Stimulated activated CD4-positive, alpha-beta T cell treated with anti-CD3 and anti-CD28 coated beads, Interleukin-1b, Interleukin-23, amount 100 ng/mL, for 24 hours (primary cell): ENCODE results near the gene ROBO1.
"Not testable (repeated sequence)": the region's sequence is repeated elsewhere in the genome, so short reads cannot be mapped to it uniquely, and the experiment has no call there.

Experiments used
- DNase-seq, 4 experiments: peaks; one replicate each; pipeline ENCODE4 v3.0.0-alpha.2; 2020; ENCODE audit warnings: low read depth in 4 of 4, low spot score in 1 of 4

The ROBO1 gene

DNA sequence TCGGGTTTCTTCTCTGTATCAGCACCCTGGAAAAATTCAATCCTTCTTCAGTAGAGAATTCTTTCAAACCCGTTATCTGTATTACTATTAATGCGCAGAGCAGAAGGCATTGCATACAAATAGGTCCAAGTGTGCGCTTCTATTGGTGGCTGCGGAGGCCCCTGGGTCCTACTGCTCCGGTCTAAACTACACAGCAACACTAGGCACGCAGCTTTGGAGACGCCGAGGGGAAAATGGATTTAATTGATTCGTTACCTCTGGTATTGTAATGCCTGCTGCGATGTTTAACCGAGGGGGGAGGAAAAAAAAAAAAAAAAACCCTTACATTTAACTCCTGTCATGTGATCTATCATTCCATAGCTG is at the start of gene ROBO1:
ROBO1 (minus strand) TSS at position 94 of the 363 bp plus-strand sequence.
- DNase-seq, result no peak

DNA sequence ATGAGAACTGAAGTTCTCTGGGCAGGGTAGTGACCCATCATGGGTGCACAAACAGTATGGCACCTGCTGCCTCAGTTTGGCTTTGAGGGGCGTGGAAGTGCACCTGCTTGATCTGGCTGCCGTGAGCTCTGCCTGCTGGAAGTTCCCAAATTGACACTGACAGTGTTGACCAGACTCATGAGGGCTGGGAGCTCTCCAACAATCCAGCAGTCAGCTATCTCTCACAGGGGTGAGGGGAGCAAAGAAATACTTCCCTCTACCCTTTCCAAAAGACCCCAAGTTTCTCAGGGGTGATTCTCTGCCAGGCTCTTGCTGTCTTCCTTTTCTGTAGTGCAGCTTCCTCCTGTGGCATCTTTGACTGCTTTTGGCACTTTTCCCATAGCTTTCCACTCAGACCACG is 49.4 kb upstream of the ROBO1 start:
- DNase-seq, result no peak

DNA sequence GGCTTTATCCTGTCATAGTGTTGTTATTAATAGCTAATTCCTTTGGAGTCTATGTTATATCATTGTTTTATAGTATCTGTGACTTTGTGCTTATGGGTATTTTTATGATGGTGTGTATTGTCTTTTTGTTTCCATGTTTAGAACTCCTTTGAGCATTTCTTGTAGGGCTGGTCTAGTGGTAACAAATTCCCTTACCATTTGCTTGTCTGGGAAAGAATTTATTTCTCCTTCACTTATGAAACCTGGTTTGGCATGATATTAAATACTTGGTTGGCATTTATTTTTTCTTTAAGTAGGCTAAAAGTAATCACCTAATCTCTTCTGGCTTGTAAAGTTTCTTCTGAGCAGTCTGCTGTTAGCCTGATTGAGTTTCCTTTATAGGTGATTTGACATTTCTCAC is 47.7 kb upstream of the ROBO1 start:
- no peak for DNase-seq

DNA sequence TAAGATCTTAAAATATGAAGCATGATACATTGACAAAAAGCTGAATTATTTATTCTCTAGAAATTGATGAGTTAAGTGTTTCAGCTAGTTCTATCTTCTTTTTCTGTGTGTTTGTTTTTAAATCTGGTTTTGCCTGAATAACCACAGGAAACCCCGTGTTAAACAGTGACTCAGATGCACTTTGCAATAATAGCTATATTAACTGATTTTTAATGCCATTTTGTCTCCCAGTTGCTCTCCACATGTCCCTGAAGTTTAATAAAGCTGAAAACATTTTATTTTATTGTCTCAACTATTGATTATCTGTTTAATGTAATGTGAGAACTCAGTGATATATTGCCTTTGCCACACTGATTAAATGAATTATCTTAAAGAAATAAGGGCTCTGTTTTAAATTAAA is 42.8 kb upstream of the ROBO1 start:
- DNase-seq, result no peak

DNA sequence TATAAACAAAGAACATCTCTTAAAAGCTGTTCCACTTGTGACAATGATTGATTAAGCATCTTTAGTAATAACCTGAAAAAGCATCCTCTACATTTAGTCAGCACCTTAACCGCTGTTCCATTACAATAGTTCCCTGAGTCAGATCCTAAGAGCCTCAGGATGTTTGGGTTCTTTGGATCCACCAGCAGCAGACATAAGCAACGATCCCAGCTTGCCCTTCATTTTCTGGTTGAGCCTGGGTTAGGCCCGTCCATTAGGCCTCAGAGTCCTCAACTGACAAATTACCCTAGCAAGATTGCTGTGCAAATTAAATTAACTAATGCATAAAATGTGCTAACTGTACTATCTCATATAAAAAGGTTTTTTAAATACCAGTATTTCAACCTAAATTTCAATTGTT is 42.3 kb upstream of the ROBO1 start:
- DNase-seq, result no peak

DNA sequence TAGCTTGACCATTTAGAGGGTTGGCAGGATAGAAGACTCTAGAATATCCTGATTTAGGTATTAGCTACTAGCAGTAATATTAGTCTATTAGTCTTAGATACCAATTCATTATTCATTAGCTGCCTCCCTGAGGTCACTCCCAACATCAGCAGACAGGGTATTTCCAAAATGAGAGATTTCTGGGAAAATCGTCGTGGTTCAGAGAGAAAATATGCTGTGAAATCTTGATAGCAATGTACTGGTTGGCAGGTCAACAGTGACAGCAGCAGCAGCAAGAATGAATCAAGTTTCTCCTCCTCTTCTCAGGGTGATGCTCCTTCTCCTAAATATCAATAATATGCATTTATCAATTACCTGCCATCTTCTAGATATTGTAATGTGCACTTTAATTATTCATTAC is 41.3 kb upstream of the ROBO1 start:
- no peak for DNase-seq

DNA sequence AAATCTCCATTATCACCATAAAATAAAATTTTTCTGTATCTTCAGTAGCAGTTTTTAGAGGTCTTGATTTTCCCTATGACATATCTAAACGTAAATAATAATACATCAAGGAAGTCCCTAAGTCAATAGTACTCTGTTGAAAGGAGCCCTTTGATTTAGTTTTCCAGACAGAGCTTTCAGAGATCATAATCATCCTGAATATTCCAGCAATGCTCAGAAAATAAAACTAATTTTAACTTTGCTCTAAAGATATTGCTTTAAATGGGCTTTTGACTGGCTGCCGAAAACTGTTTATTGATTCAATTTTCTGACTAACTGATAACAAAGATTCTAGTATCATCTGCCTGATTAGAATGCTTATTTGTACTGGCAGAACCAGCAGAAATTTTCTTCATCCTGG is 40.7 kb upstream of the ROBO1 start:
- DNase-seq, result no peak

DNA sequence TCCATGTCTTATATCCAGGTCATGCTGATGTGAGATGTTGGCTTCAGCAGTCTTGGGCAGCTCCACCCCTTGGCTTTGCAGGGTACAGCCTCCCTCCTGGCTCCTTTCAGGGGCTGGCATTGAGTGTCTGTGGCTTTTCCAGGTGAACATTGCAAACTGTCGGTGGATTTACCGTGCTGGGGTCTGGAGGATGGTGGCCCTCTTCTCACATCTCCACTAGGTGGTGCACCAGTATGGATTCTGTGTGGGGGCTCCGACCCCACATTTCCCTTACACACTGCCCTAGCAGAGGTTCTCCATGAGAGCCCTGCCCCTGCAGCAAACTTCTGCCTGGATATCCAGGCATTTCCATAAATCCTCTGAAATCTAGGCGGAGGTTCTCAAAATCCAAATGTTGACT is 22.4 kb upstream of the ROBO1 start:
- DNase-seq, result not testable (repeated sequence)

DNA sequence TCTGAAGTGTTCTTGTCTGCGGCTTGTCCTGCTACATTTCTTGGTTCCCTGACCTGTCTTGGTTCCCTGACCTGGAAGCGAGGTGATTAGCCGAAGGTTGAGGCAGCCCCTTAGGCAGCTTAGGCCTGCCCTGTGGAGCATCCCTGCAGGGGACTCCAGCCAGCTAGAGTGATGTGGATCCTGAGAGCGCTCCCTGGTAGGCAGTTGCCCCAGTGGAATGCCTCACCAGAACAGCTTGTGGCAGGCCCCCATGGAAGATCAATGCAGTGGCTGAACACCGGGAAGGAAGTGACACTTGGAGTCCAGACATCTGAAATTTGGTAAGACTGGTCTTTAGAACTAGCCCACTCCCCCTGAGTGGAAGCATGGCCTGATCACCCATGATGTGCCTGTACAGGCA is 5.5 kb upstream of the ROBO1 start:
- DNase-seq, result no peak

DNA sequence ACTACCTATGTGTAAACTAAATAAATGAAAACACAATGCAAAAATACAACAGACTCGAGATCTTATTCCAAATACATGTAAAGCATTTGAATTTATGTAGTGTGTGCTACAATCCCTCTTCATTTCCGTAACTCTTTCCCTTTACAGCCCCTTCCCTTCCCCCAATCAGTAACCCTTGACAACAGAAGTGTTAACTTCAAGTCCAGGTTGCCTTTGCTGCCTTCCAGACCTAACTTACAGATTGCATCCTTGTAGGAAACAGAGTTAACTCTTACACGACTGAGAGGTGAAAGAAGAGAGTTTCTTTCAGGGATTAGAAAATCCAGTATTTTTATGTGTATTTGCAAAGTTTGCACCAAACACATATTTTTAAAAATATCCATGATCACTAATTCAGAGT is 1.4 kb upstream of the ROBO1 start:
- no peak for DNase-seq

DNA sequence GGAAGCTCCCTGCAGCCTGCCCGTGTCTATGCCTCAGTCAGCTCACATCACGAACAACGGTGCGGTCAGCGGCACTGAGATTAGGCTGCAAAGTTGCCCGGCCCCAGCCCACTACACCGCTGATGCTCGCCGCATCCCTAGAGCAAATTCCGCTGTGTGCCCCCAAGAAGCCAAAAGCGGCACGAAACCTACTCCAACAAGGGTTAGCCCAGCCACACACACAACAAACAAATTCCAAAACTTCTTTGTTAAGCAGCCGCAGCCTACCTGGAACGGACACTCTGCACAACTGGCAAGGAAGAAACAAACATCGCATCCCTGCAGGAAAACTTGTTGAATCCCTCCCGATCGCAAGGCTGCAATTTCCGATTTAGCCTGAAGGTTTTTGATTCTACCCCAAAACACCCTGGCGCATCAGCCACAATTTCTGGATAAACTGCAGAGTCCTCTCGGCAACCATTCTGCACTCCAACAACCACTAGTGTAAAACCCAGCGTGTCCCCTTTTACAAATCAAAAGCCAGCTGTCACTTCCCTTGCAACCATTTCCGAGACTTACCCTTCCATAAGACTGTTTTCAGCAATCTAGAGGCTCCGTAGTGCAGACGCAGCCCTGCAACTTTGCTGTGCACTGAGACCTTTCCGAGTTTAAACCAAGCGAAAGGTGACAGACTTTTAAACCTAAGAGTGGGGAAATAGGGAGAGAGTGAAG is 449 bp downstream of the ROBO1 start:
- DNase-seq, result no peak

DNA sequence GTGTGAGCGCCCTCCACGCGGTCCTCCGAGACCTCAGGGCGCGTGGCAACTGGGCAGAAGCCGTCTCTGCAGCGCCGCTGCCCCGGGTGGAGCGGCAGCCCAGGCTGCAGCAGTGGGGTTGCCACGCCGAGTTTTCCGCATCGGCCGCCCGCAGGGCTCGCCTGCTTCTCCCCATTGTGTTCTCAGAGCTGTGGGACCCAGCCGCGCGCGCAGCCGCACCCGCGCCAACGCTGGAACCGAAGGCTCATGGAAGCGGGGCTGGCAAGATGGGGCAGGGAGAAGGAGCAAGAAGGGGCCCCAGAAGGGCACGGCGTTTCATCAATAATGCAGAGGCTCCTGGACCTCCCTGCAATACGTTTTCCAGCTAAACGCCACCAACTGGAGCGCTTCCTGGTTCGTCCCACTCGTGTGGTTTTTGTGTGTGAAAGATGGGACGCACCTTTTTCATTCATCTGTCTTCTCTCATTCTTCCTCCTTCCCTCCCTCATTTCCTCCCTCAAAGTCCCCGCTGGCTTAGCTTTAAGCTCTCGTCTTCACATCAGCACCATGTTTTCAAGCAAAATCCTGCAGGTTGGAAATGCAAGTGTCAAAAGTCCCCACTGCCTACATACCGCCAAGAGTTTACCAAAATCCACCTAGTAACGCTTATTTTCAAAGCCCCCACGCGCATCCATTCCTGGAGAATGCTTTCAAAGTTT is 1.2 kb downstream of the ROBO1 start:
- no peak for DNase-seq

DNA sequence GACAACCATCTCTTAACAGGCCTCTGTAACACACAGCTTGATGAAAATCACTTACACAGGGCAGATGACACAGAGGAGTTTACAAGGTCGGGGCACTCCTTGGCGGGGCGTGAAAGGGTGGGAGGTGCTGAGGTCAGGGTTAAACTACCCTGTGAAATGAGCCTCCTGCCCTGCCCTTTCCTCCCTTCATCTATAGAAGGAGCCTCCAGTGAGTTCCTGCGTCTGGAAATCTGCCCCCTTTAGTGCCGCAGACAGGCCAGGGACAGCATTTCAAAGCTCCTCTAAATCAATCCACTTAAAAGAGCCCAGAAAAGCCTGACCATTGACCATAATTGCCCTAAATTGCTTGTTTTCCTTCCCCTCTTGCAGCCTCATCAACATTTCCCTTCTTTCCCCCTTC is 1.9 kb downstream of the ROBO1 start:
- DNase-seq, result no peak

DNA sequence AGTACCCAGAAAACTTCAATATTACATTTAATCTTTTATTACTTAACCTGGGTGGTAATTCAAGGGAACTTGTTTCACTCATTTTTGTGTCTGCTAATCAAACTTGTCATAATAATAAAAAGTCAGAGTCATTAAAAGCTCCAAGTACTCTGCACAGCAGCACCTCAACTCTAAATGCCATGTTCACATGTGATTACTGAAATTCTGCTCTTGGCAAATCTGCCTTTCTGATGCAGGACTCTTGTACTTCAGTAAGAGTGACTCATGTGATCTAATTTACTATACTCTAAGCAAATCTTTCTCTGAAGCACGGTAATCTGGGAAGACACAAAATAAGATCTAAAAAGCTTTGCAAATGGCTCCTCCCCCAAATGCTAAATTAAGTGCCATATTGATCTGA is 6.4 kb downstream of the ROBO1 start:
- no peak for DNase-seq

DNA sequence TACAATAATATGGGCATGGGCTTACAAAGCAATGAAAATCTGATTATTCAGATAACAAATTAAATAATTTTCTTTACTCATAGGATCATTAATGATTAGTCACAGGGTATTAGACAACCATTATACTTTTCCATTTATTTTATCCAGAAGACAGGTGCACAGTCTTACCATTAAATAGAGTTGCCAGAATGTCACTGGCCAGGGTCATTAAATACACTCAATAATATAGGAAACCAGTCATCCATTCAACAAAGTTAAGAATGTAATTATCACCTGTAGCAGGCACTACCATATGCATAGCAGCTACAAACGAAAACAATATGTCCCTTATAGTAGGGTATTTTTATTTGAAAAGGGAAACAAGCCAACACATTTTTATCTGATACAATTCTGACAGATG is 16.1 kb downstream of the ROBO1 start:
- DNase-seq, result no peak

DNA sequence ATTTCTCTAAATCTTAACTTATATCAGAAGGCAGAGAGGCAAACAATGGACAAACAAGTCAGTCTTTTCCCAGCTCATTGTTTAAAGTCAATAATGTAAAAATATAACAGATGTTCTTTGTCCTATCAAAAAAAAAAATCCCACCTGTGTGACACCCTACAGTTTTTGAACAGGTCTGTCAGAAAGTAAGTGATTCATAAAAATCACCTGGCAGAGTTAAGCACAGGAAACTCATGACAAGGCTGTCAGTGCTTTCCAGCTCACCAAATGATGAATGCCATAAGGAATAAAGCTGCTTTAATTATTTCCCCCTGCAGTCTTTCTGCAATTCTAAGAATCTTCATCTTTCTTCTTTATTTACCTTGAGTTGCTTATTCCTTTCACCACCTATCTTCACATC is 30.3 kb downstream of the ROBO1 start:
- no peak for DNase-seq

DNA sequence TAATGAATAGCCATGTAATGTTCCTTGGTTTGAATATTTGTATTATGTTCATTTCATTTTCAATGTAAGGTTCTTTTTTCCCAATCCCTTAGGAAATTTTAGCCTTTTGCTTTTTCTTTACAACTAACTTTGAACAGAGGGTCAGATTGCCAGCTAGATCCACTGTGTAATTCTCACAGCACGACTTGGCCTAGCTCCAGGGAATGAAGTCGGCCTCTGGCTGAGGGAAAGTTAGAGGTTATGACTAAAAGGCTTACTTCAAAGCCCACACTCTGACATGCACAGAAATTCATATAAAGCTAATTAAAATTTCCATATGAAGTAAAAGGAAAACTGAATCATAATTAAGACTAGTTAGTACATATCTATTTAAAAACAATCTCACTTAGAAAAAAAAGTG is 38.7 kb downstream of the ROBO1 start:
- DNase-seq, result no peak

DNA sequence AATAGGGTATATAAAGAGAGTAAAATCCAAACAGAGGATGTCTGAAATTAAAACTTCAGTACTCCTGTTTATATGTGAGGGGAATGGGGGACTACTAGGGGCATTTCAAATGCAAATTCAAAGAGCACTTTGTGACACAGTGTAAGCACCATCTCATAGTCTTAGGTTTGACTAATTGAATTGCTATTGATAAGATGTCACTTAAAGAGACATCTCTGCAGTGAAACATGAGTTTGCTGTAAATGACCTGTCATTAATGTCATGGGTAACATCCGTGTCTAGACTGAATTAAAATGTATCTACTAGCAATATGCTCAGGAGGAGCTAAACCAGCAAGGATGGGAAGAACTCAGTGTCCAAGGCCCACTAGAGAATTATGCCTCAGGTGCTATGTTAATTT is 41.0 kb downstream of the ROBO1 start:
- DNase-seq, result no peak

DNA sequence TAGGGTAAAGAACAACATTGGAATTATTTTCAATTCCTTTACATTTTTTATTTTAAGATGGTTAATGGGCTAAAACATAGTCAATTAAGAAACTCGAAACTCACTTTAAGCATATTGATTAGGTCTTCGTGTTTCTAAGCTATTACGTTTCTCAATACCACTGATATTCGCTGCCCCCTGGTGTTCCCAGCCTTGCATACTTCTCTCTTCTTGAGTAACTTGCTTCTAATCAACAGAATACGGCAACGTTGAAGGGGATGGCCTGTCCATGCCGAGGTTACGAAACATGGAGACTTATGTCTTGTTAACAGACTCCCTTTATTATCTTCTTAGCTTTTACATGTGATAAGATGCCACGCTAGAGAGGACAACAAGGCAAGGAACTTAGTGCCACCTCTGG is 43.6 kb downstream of the ROBO1 start:
- DNase-seq, result no peak

DNA sequence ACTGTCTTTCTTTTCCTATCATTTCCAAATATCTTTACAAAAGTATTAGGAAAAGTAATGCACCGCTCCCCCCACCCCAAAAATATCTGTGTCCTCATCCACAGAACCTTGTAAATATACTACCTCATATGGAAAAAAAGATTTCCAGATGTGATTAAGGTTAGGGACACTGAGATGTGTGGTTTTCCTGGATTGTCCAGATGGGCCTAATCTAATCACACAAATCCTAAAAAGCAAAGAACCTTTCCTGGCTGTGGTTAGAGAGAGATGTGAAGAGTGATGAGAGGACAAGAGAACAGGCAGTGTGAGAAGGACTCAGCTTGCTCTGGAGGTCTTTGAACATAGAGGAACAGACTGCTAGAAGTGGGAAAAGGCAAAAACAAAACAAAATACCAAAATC is 77.7 kb downstream of the ROBO1 start:
- no peak for DNase-seq

DNA sequence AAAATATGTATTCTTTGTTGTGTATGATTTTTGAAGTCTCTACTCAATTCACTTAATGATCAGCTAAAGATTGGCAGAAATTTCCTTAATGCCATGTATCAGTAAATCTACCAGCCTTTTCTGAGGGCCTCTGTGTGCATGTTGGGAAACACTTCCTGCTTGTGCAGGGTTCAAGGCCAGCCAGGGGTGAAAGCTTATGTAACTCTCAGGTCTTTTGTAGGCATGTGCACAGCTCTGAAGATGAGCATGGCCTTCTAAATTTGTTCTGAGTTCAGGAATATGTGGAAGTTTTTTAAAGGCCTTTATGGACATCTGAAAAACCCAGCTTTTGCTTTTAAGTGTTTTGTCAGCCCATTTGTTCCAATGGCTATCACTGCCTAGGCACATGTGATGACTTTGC is 82.7 kb downstream of the ROBO1 start:
- DNase-seq, result no peak

DNA sequence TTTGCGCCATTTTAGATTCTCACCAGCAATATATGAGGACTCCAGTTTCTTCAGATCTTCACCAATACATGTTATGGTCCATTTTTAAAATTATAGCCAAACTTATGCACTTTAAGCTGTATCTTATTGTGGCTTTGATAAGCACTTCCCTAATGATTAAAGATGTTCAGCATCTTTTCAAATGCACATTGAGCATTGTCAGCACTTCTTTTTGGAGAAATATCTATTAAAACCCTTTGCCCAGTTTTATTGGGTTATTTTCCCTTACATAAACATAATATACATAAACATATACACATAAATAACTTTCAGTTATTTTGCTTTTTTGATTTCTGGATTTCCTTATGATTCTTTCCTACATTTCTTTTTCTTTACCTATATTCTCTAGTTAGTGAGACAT is 83.8 kb downstream of the ROBO1 start:
- no peak for DNase-seq

DNA sequence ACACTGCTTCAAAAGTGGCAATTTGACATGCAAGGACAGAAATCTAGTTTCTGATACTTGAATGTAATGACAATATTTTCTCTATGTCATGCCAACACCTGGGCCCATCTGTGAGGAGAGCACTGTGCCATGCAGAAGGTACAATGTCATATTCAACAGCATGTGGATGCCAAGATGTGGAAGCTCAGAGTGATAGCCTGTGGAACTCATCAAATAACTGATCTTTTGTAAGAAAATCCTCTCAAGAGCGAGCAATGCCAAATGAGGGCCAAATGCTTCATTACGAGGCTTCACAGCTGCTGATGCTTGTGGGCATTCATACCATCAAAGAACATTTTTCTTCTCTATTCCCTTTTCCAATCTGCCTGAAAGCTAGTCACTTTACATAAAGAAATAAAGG is 95.1 kb downstream of the ROBO1 start:
- no peak for DNase-seq
